Retinal pigment epithelial cell (primary cell): ENCODE measurements around the gene STYXL1.

Experiments
- DNase-seq: peaks from one replicate; pipeline ENCODE4 v3.0.0-alpha.2; 2010; ENCODE audit warnings: low read depth
- H3K4me3 ChIP-seq: 2 replicates; pipeline ENCODE4 v1.5.1; 2011; ENCODE audit warnings: mild to moderate bottlenecking, low read length, control low read depth, moderate library complexity
- CTCF ChIP-seq: conservative IDR thresholded peaks from 2 replicates; pipeline ENCODE4 v1.5.1; 2011; ENCODE audit warnings: low read depth, low read length, control low read depth, inconsistent platforms

Gene STYXL1

GRCh38 chr7:75965617-75966016 lies 82.2 kb downstream of the STYXL1 start:
- no peak for TF ChIP-seq CTCF
- DNase-seq, result no peak
- H3K4me3 ChIP-seq, result no peak overlapping the region

- no peak overlapping the region for H3K4me3 ChIP-seq
These were observed 84.3 kb downstream of the STYXL1 start for GRCh38 chr7:75963381-75963995.

GRCh38 chr7:75962607-75963380 lies 85.0 kb downstream of the STYXL1 start:
- no peak for DNase-seq
- no peak overlapping the region for H3K4me3 ChIP-seq
- TF ChIP-seq CTCF, result no peak

More at GRCh38 chr7:75963381-75963995, 84.3 kb downstream of the STYXL1 start:
- TF ChIP-seq CTCF, result no peak
- no peak for DNase-seq

- no peak overlapping the region for H3K4me3 ChIP-seq
- DNase-seq, result no peak
- TF ChIP-seq CTCF, result peak; percentile 43
These were observed 86.6 kb downstream of the STYXL1 start for GRCh38 chr7:75961218-75961617.

- no peak overlapping the region for H3K4me3 ChIP-seq
- no peak for TF ChIP-seq CTCF
- DNase-seq, result no peak
These were observed 87.4 kb downstream of the STYXL1 start for GRCh38 chr7:75960372-75960771.

GRCh38 chr7:75958802-75959543 lies 88.8 kb downstream of the STYXL1 start:
- no peak for DNase-seq
- no peak for TF ChIP-seq CTCF
- H3K4me3 ChIP-seq, result no peak overlapping the region
